HepG2 (cell line): ENCODE data around the gene FHL5. TPM values are rescaled to one million over a fixed set of nuclear protein-coding genes. Genes with fewer than 3 reads are reported as not detected.

Experiments used
- ATAC-seq: fragments of 200-7000 bp; cut with Tn5 transposase; 3 replicates; pipeline ENCODE4 v1.9.1; 2020; ENCODE audit warnings: mild to moderate bottlenecking, moderate library complexity
- BruUV-seq: library from RNA; stranded (reverse); fragments of 400-500 nt; replicated peaks from 2 replicates; lab custom pipeline; 2021; lab: Mats Ljungman, UMichigan
- CTCF ChIA-PET: fragments of 300-600 bp; formaldehyde crosslinking; extraction: SDS; loops from one replicate; lab custom pipeline; 2021; ENCODE audit warnings: low total read pairs, inconsistent platforms, low intra/inter-chr PET ratio; lab: Yijun Ruan, JAX
- POLR2A ChIA-PET: fragments of 350-600 bp; sonication (Branson Sonifier 250); formaldehyde crosslinking; loops from one replicate; lab custom pipeline; 2020; ENCODE audit warnings: antibody characterized with exemption, inconsistent platforms; lab: Yijun Ruan, JAX
- DNase-seq: peaks from one replicate; pipeline ENCODE4 v3.0.0-alpha.2; 2015; ENCODE audit warnings: low spot score
- FAIRE-seq: peaks from 3 replicates; lab custom pipeline; 2011; peaks lifted over from hg19 to GRCh38; lab: Jason Lieb, UNC
- H2AFZ ChIP-seq: one replicate; pipeline ENCODE4 v1.6.1; 2011; ENCODE audit warnings: low read length, inconsistent platforms
- H3K27ac ChIP-seq: fragments of 300-600 bp; 3 replicates; pipeline ENCODE4 v1.8.0; 2011; ENCODE audit warnings: mixed run types, mild to moderate bottlenecking, mixed read lengths, low read length, inconsistent platforms; ENCODE audit not compliant: insufficient read depth; ENCODE audit errors: extremely low read length
- H3K27me3 ChIP-seq, 2 experiments: fragments of 200-600 bp in 1 of 2; 2 replicates in 1 of 2; 3 replicates in 1 of 2; pipeline versions ENCODE4 v1.6.0 to v1.8.0; 2011; ENCODE audit warnings: low read length in 2 of 2, mild to moderate bottlenecking in 2 of 2, moderate library complexity in 2 of 2, inconsistent platforms in 1 of 2; ENCODE audit not compliant: insufficient read depth in 2 of 2, control insufficient read depth in 1 of 2
- H3K36me3 ChIP-seq, 2 experiments: fragments of 200-600 bp in 1 of 2; replicated peaks in 1 of 2; 2 replicates in 1 of 2; 3 replicates in 1 of 2; pipeline versions ENCODE4 v1.5.1 to v1.8.0; 2011; ENCODE audit warnings: low read length in 2 of 2, inconsistent platforms in 1 of 2; ENCODE audit not compliant: insufficient read depth in 2 of 2, control insufficient read depth in 1 of 2
- H3K4me1 ChIP-seq: 2 replicates; pipeline ENCODE4 v1.5.1; 2012; ENCODE audit warnings: low read length, inconsistent platforms; ENCODE audit not compliant: insufficient read depth
- H3K4me2 ChIP-seq: 2 replicates; pipeline ENCODE4 v1.6.0; 2011; ENCODE audit warnings: low read depth, low read length, inconsistent platforms
- H3K4me3 ChIP-seq, 3 experiments: fragments of 200-600 bp in 1 of 3; sonication (generic), shearing (Covaris generic) in 1 of 3; replicated peaks in 1 of 3; 2 replicates each; pipeline ENCODE4 v1.5.1; 2011 to 2016; ENCODE audit warnings: low read length in 3 of 3, inconsistent platforms in 2 of 3, low read depth in 2 of 3, mild to moderate bottlenecking in 2 of 3, control low read depth in 1 of 3, mixed read lengths in 1 of 3; ENCODE audit not compliant: insufficient read depth in 1 of 3
- H3K79me2 ChIP-seq: one replicate; pipeline ENCODE4 v1.6.1; 2011; ENCODE audit warnings: low read length, inconsistent platforms; ENCODE audit not compliant: insufficient read depth
- H3K9ac ChIP-seq: 2 replicates; pipeline ENCODE4 v1.6.0; 2011; ENCODE audit warnings: mild to moderate bottlenecking, low read depth, low read length, inconsistent platforms; ENCODE audit not compliant: insufficient read depth
- H3K9me3 ChIP-seq: 2 replicates; pipeline ENCODE4 v1.5.1; 2012; ENCODE audit warnings: mild to moderate bottlenecking, low read length
- H4K20me1 ChIP-seq: 2 replicates; pipeline ENCODE4 v1.6.0; 2011; ENCODE audit warnings: inconsistent platforms, mild to moderate bottlenecking, low read length, moderate library complexity; ENCODE audit not compliant: insufficient read depth
- ATRX ChIP-seq: sonication (generic); formaldehyde crosslinking; IDR thresholded peaks from 2 replicates; pipeline ENCODE4 v1.4.0; 2020; ENCODE audit warnings: missing genetic modification reagents, borderline replicate concordance
- CEBPB ChIP-seq: IDR thresholded peaks from 2 replicates; pipeline ENCODE4 v1.6.1; 2011; ENCODE audit warnings: low read depth, low read length, improper control_type of control experiment, borderline replicate concordance
- HCFC1 ChIP-seq: fragments of 150-350 bp; IDR thresholded peaks from 2 replicates; pipeline ENCODE4 v1.6.1; 2014; ENCODE audit warnings: low read depth, low read length
- KDM5B ChIP-seq: sonication (generic); formaldehyde crosslinking; IDR thresholded peaks from 2 replicates; pipeline ENCODE4 v1.4.0; 2020; ENCODE audit warnings: missing genetic modification reagents, mild to moderate bottlenecking, borderline replicate concordance
- PAF1 ChIP-seq: IDR thresholded peaks from 2 replicates; pipeline ENCODE4 v1.6.1; 2016; ENCODE audit warnings: missing genetic modification reagents, missing compliant biosample characterization
- PLSCR1 ChIP-seq: sonication (generic); formaldehyde crosslinking; IDR thresholded peaks from 2 replicates; pipeline ENCODE4 v1.5.0; 2020; ENCODE audit warnings: missing genetic modification reagents, mild to moderate bottlenecking, borderline replicate concordance
- SNAPC5 ChIP-seq: sonication (generic); formaldehyde crosslinking; IDR thresholded peaks from 2 replicates; pipeline ENCODE4 v1.8.1; 2023; ENCODE audit warnings: mild to moderate bottlenecking, missing genetic modification reagents, borderline replicate concordance
- TAF1 ChIP-seq: sonication (generic); formaldehyde crosslinking; IDR thresholded peaks from 2 replicates; pipeline ENCODE4 v1.4.0; 2020; ENCODE audit warnings: missing genetic modification reagents
- TFE3 ChIP-seq: IDR thresholded peaks from 2 replicates; pipeline ENCODE4 v1.6.1; 2016
- ZNF501 ChIP-seq: sonication (generic); formaldehyde crosslinking; IDR thresholded peaks from 2 replicates; pipeline ENCODE4 v1.5.1; 2020; ENCODE audit warnings: mild to moderate bottlenecking, moderate library complexity, missing genetic modification reagents
- ZNF569 ChIP-seq: sonication (generic); formaldehyde crosslinking; IDR thresholded peaks from 2 replicates; pipeline ENCODE4 v1.5.0; 2020; ENCODE audit warnings: mild to moderate bottlenecking, missing genetic modification reagents, moderate library complexity, borderline replicate concordance
- ZNF709 ChIP-seq: sonication (generic); formaldehyde crosslinking; IDR thresholded peaks from 2 replicates; pipeline ENCODE4 v1.5.0; 2020; ENCODE audit warnings: mild to moderate bottlenecking, missing genetic modification reagents
- WGBS: methylation state at CpG from one replicate; pipeline ENCODE4 v1.1.6; 2017; ENCODE audit warnings: low lambda C conversion rate; 5-methylcytosine and 5-hydroxymethylcytosine counted together
- in situ Hi-C: cut with HindIII; loops from 2 replicates; pipeline ENCODE4 v1.10.0; 2017; ENCODE audit warnings: low pct_unique_long_range_greater_than_20kb; ENCODE audit not compliant: extremely low pct_ligation_motif_present
- intact Hi-C: fragments of 100-400 bp; cut with micrococcal nuclease; formaldehyde crosslinking; loops from one replicate; pipeline ENCODE4 v1.10.0; 2022; ENCODE audit not compliant: unreplicated experiment
- polyA plus RNA-seq, 8 experiments: library from polyadenylated mRNA; depleted of rRNA in 3 of 8; stranded (reverse) in 7 of 8; unstranded in 1 of 8; fragments of >200 nt; fragmentation: Illumina TruSeq in 4 of 8; extraction: Trizol in 4 of 8; gene quantifications; 2 replicates each; pipeline versions ENCODE4 v1.2.1 to v1.2.3, GENCODE V29; 2011 to 2016; ENCODE audit warnings: low read depth in 4 of 8, missing spikeins in 1 of 8, mixed read lengths in 1 of 8; ENCODE audit not compliant: insufficient read depth in 1 of 8
- total RNA-seq, 5 experiments: library from RNA; depleted of rRNA; stranded (reverse); fragments of >200 nt; fragmentation: Illumina TruSeq; extraction: Trizol; gene quantifications; 2 replicates each; pipeline ENCODE4 v1.2.3, GENCODE V29; 2016; ENCODE audit warnings: low read depth in 1 of 5
- TF ChIP-seq, protein P1 (sequence below): sonication (generic); formaldehyde crosslinking; IDR thresholded peaks from 2 replicates; pipeline ENCODE4 v1.8.0; 2022; ENCODE audit warnings: mild to moderate bottlenecking, missing genetic modification reagents, borderline replicate concordance
- TF ChIP-seq, protein P2 (sequence below): sonication (generic); formaldehyde crosslinking; IDR thresholded peaks from 2 replicates; pipeline ENCODE4 v1.4.0; 2020; ENCODE audit warnings: missing genetic modification reagents

Gene FHL5
- total and polyA plus RNA-seq, 2 of the 13 experiments (the other 11 are each of a cell fraction or from before 2014, with no cell fraction given) = not detected

DNA sequence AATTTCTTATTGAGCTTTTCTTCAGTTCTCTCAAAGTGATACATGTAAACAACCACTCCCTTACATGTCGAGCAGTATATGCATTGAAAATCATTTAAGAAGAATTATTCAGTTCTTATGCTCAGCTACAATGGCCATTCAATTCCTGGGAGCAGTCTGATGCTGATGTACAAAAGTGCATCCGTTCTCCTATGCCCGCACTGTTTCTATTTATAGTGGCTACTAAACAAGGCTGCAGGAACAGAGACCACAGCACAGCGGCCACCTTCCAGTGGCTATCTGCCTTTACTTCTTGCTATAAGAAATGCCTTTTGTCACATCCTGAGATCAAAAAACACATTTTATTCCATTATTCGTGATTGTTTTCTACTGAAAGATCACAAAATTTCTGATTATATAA, 82.2 kb downstream of the FHL5 start:
- Histone ChIP-seq H3K4me3 (no peak overlapping the region), H2AFZ (no peak overlapping the region), H3K4me1 (no peaks in the 10 kb centered on the region), H3K27me3 (no peaks in the 10 kb centered on the region; a peak in 1 of 5 replicates), H3K79me2 (no peaks in the 10 kb centered on the region), H3K27ac (no peak overlapping the region), H4K20me1 (no peaks in the 10 kb centered on the region), H3K9ac (no peak overlapping the region), H3K36me3 (no peaks in the 10 kb centered on the region), H3K4me2 (no peak overlapping the region), H3K9me3 (no peaks in the 10 kb centered on the region)
- FAIRE-seq = no peak
- WGBS = 8% methylated on average over 5 of the region's 5 CpGs
- no peak for DNase-seq
- BruUV-seq = no TSS peak
- no peak for TF ChIP-seq SNAPC5 (CRISPR knock-in tag)
- TF ChIP-seq, protein P1, sequence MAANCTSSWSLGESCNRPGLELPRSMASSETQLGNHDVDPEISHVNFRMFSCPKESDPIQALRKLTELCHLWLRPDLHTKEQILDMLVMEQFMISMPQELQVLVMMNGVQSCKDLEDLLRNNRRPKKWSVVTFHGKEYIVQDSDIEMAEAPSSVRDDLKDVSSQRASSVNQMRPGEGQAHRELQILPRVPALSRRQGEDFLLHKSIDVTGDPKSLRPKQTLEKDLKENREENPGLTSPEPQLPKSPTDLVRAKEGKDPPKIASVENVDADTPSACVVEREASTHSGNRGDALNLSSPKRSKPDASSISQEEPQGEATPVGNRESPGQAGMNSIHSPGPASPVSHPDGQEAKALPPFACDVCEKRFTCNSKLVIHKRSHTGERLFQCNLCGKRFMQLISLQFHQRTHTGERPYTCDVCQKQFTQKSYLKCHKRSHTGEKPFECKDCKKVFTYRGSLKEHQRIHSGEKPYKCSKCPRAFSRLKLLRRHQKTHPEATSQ = no peak
- no peak for TF ChIP-seq TAF1 (CRISPR knock-in tag)
- no peak for TF ChIP-seq ATRX (CRISPR knock-in tag)
- no peak for TF ChIP-seq TFE3 (CRISPR knock-in tag)
- no peak for TF ChIP-seq KDM5B (CRISPR knock-in tag)
- TF ChIP-seq ZNF501 (CRISPR knock-in tag) = no peak
- no peak for TF ChIP-seq PAF1 (CRISPR knock-in tag)
- no peak for TF ChIP-seq PLSCR1 (CRISPR knock-in tag)
- TF ChIP-seq, protein P2, sequence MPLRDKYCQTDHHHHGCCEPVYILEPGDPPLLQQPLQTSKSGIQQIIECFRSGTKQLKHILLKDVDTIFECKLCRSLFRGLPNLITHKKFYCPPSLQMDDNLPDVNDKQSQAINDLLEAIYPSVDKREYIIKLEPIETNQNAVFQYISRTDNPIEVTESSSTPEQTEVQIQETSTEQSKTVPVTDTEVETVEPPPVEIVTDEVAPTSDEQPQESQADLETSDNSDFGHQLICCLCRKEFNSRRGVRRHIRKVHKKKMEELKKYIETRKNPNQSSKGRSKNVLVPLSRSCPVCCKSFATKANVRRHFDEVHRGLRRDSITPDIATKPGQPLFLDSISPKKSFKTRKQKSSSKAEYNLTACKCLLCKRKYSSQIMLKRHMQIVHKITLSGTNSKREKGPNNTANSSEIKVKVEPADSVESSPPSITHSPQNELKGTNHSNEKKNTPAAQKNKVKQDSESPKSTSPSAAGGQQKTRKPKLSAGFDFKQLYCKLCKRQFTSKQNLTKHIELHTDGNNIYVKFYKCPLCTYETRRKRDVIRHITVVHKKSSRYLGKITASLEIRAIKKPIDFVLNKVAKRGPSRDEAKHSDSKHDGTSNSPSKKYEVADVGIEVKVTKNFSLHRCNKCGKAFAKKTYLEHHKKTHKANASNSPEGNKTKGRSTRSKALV (CRISPR knock-in tag) = no peak
- no peak for TF ChIP-seq HCFC1
- no peak for TF ChIP-seq ZNF569 (CRISPR knock-in tag)
- no peak for TF ChIP-seq ZNF709 (CRISPR knock-in tag)
- TF ChIP-seq CEBPB = no peak
- in situ Hi-C loops = no loop called here
- intact Hi-C loops = no loop called here
- no peak for ATAC-seq
- CTCF ChIA-PET = no interaction called here
- POLR2A ChIA-PET = no interaction called here
